HepG2 (cell line): ENCODE measurements around the gene SHLD1.

Experiments
- AGO2 ChIP-seq: fragments of 200-400 bp; formaldehyde crosslinking; optimal IDR thresholded peaks from 2 replicates; pipeline ENCODE3; 2017; ENCODE audit warnings: mild to moderate bottlenecking, low read depth, low read length, moderate library complexity
- CTCF ChIP-seq: sonication (generic); formaldehyde crosslinking; IDR thresholded peaks from 2 replicates; pipeline ENCODE4 v1.5.0; 2020; ENCODE audit warnings: mild to moderate bottlenecking, missing genetic modification reagents, moderate library complexity
- EP300 ChIP-seq, 3 experiments: sonication (generic) in 1 of 3; formaldehyde crosslinking in 1 of 3; IDR thresholded peaks; 2 replicates each; pipeline versions ENCODE4 v1.5.1 to v1.6.1; 2011 to 2020; ENCODE audit warnings: low read depth in 2 of 3, low read length in 2 of 3, borderline replicate concordance in 1 of 3, improper control_type of control experiment in 1 of 3, mild to moderate bottlenecking in 1 of 3, missing genetic modification reagents in 1 of 3, moderate library complexity in 1 of 3
- EZH2 ChIP-seq: conservative IDR thresholded peaks from 2 replicates; pipeline ENCODE4 v1.6.1; 2012; ENCODE audit warnings: mild to moderate bottlenecking, low read depth, low read length, moderate library complexity
- GABPA ChIP-seq, 2 experiments: IDR thresholded peaks; 2 replicates each; pipeline ENCODE4 v1.6.1; 2011 to 2016; ENCODE audit warnings: low read depth in 2 of 2, low read length in 1 of 2, missing biosample characterization in 1 of 2, missing genetic modification characterization in 1 of 2
- KDM5A ChIP-seq: fragments of 200-600 bp; sonication (generic); IDR thresholded peaks from 2 replicates; pipeline ENCODE4 v1.7.0; 2018; ENCODE audit warnings: antibody characterized with exemption, mild to moderate bottlenecking, low read length, borderline replicate concordance
- POLR2AphosphoS2 ChIP-seq: IDR thresholded peaks from 2 replicates; pipeline ENCODE4 v1.6.1; 2011; ENCODE audit warnings: low read depth, low read length, improper control_type of control experiment
- PRPF4 ChIP-seq: fragments of 200-400 bp; formaldehyde crosslinking; IDR thresholded peaks from 2 replicates; pipeline ENCODE4 v1.6.1; 2016; ENCODE audit warnings: low read length, low read depth; ENCODE audit not compliant: poor library complexity, severe bottlenecking
- RARG ChIP-seq: sonication (generic); formaldehyde crosslinking; IDR thresholded peaks from 2 replicates; pipeline ENCODE4 v1.4.0; 2020; ENCODE audit warnings: low read depth, mild to moderate bottlenecking, missing genetic modification reagents
- TMF1 ChIP-seq: sonication (generic); formaldehyde crosslinking; IDR thresholded peaks from 2 replicates; pipeline ENCODE4 v1.8.1; 2022; ENCODE audit warnings: low read depth, missing genetic modification reagents
- ZNF232 ChIP-seq: sonication (generic); formaldehyde crosslinking; IDR thresholded peaks from 2 replicates; pipeline ENCODE4 v1.4.0; 2020; ENCODE audit warnings: missing genetic modification reagents, borderline replicate concordance

GRCh38 chr20:5818346-5818681 is 68.1 kb downstream of the SHLD1 start:
- TF ChIP-seq EP300 (IDR thresholded peaks at IDR 0.05; ENCODE audit: low read depth in 2 of 2, low read length in 2 of 2), result no peak
- TF ChIP-seq EP300 (CRISPR knock-in tag; IDR thresholded peaks at IDR 0.05; ENCODE audit: borderline replicate concordance), result no peak
- no peak for TF ChIP-seq KDM5A
- no peak for TF ChIP-seq AGO2
- TF ChIP-seq POLR2AphosphoS2, result no peak
- TF ChIP-seq CTCF (CRISPR knock-in tag), result no peak
- TF ChIP-seq PRPF4, result no peak
- no peak for TF ChIP-seq ZNF232 (CRISPR knock-in tag)
- no peak for TF ChIP-seq EZH2
- TF ChIP-seq RARG (CRISPR knock-in tag), result no peak
- no peak for TF ChIP-seq TMF1
- no peak for TF ChIP-seq GABPA (IDR thresholded peaks at IDR 0.05; ENCODE audit: low read depth, low read length)
- TF ChIP-seq GABPA (CRISPR knock-in tag; IDR thresholded peaks at IDR 0.05; ENCODE audit: low read depth), result no peak
